Measurements from ENCODE around the gene ASIC4.
A peak's percentile ranks its signal among the peaks of the same experiment; 100 is the strongest.

The ASIC4 gene

GRCh38 chr2:219545295-219545942 lies 31.1 kb downstream of the ASIC4 start:
- H3K18ac ChIP-seq (ENCODE audit: low read length): no peak overlapping the region
- WGBS, 2 donors (ENCODE audit: extremely low coverage in 2 of 2, insufficient read length in 2 of 2, insufficient replicate concordance in 1 of 2): no CpG with 5 or more reads among the region's 3 CpGs
- H4K91ac ChIP-seq (ENCODE audit: low read depth, low read length, poor library complexity): no peak overlapping the region
- no peak overlapping the region for H3K14ac ChIP-seq (ENCODE audit: low read length)
- H2BK15ac ChIP-seq (ENCODE audit: low read length): no peak overlapping the region
- H3K27me3 ChIP-seq (ENCODE audit: control insufficient read depth in 3 of 3, insufficient read depth in 3 of 3, low read depth in 1 of 3, low read length in 3 of 3): peaks cover 0 to 16% (median 0%) of the 10 kb centered on the region in 3 experiments
- H3K9ac ChIP-seq (ENCODE audit: low read depth, low read length, poor library complexity): no peak overlapping the region
- peaks cover 8 to 13% of the 10 kb centered on the region in 2 donors for H3K4me1 ChIP-seq (ENCODE audit: control insufficient read depth in 2 of 2, insufficient read depth in 1 of 2, low read depth in 1 of 2, low read length in 2 of 2)
- H3K4me3 ChIP-seq (ENCODE audit: low read length in 2 of 2): peak overlapping the region in 1 of 2 donors; percentile 92
- peaks cover 4% of the 10 kb centered on the region for H3K79me1 ChIP-seq (ENCODE audit: low read depth, low read length)
- no peaks in the 10 kb centered on the region for H3K9me3 ChIP-seq (replicated peaks in 1 of 2; ENCODE audit: control insufficient read depth in 2 of 2, insufficient read depth in 1 of 2, low read depth in 1 of 2, low read length in 2 of 2)
- no peak overlapping the region for H3K27ac ChIP-seq (replicated peaks; ENCODE audit: low read length)
- H2AFZ ChIP-seq (ENCODE audit: low read length): no peak overlapping the region
- no peak overlapping the region for H2AK5ac ChIP-seq (ENCODE audit: low read depth, low read length)
- peaks cover 8 to 34% of the 10 kb centered on the region in 2 donors for H3K36me3 ChIP-seq (replicated peaks in 1 of 2; ENCODE audit: control insufficient read depth in 2 of 2, insufficient read depth in 2 of 2, low read length in 2 of 2)
- no peak overlapping the region for H2BK12ac ChIP-seq (ENCODE audit: low read length)
- no peak overlapping the region for H2BK5ac ChIP-seq (ENCODE audit: low read length)
- no peak overlapping the region for H3K4ac ChIP-seq (ENCODE audit: low read length)
- no peak overlapping the region for H3K23ac ChIP-seq (ENCODE audit: low read depth, low read length, poor library complexity)
- H2BK120ac ChIP-seq (ENCODE audit: low read depth, low read length): no peak overlapping the region
- H3K4me2 ChIP-seq (ENCODE audit: insufficient read depth, low read length, poor library complexity, severe bottlenecking): no peak overlapping the region
- no peak overlapping the region for H4K8ac ChIP-seq (ENCODE audit: low read depth, low read length)
- DNase-seq (ENCODE audit: low spot score): no peak

- no peak overlapping the region for H4K8ac ChIP-seq (ENCODE audit: low read depth, low read length)
- WGBS, 2 donors (ENCODE audit: extremely low coverage in 2 of 2, insufficient read length in 2 of 2, insufficient replicate concordance in 1 of 2): no CpG with 5 or more reads among the region's 4 CpGs
- no peak overlapping the region for H4K91ac ChIP-seq (ENCODE audit: low read depth, low read length, poor library complexity)
- H2BK15ac ChIP-seq (ENCODE audit: low read length): no peak overlapping the region
- H2BK12ac ChIP-seq (ENCODE audit: low read length): no peak overlapping the region
- H2AFZ ChIP-seq (ENCODE audit: low read length): no peak overlapping the region
- peaks cover 2% of the 10 kb centered on the region for H3K79me1 ChIP-seq (ENCODE audit: low read depth, low read length)
- DNase-seq (ENCODE audit: low spot score): no peak
- no peak overlapping the region for H2BK5ac ChIP-seq (ENCODE audit: low read length)
- H3K9ac ChIP-seq (ENCODE audit: low read depth, low read length, poor library complexity): no peak overlapping the region
- peaks cover 0 to 19% (median 0%) of the 10 kb centered on the region in 3 experiments for H3K27me3 ChIP-seq (ENCODE audit: control insufficient read depth in 3 of 3, insufficient read depth in 3 of 3, low read depth in 1 of 3, low read length in 3 of 3)
- H3K23ac ChIP-seq (ENCODE audit: low read depth, low read length, poor library complexity): no peak overlapping the region
- no peak overlapping the region for H3K27ac ChIP-seq (replicated peaks; ENCODE audit: low read length)
- H3K4me3 ChIP-seq (ENCODE audit: low read length in 2 of 2): no peak overlapping the region
- H3K4ac ChIP-seq (ENCODE audit: low read length): no peak overlapping the region
- no peak overlapping the region for H2BK120ac ChIP-seq (ENCODE audit: low read depth, low read length)
- H3K14ac ChIP-seq (ENCODE audit: low read length): no peak overlapping the region
- peaks cover 5 to 28% of the 10 kb centered on the region in 2 donors for H3K36me3 ChIP-seq (replicated peaks in 1 of 2; ENCODE audit: control insufficient read depth in 2 of 2, insufficient read depth in 2 of 2, low read length in 2 of 2)
- no peak overlapping the region for H3K18ac ChIP-seq (ENCODE audit: low read length)
- H3K4me2 ChIP-seq (ENCODE audit: insufficient read depth, low read length, poor library complexity, severe bottlenecking): no peak overlapping the region
- H2AK5ac ChIP-seq (ENCODE audit: low read depth, low read length): no peak overlapping the region
- no peaks in the 10 kb centered on the region for H3K9me3 ChIP-seq (replicated peaks in 1 of 2; ENCODE audit: control insufficient read depth in 2 of 2, insufficient read depth in 1 of 2, low read depth in 1 of 2, low read length in 2 of 2)
- H3K4me1 ChIP-seq (ENCODE audit: control insufficient read depth in 2 of 2, insufficient read depth in 1 of 2, low read depth in 1 of 2, low read length in 2 of 2): peaks cover 8 to 13% of the 10 kb centered on the region in 2 donors
These were observed 31.7 kb downstream of the ASIC4 start for GRCh38 chr2:219545943-219546352.

- no peak for DNase-seq (ENCODE audit: low spot score)
- no peaks in the 10 kb centered on the region for H3K9me3 ChIP-seq (replicated peaks in 1 of 2; ENCODE audit: control insufficient read depth in 2 of 2, insufficient read depth in 1 of 2, low read depth in 1 of 2, low read length in 2 of 2)
- no peak overlapping the region for H3K27ac ChIP-seq (replicated peaks; ENCODE audit: low read length)
These were observed 33.3 kb downstream of the ASIC4 start for GRCh38 chr2:219547621-219548020.

GRCh38 chr2:219548990-219549389 lies 34.7 kb downstream of the ASIC4 start:
- Histone ChIP-seq H2BK15ac (ENCODE audit: low read length) (no peak overlapping the region), H4K8ac (ENCODE audit: low read depth, low read length) (no peak overlapping the region), H3K36me3 (replicated peaks in 1 of 2; ENCODE audit: control insufficient read depth in 2 of 2, insufficient read depth in 2 of 2, low read length in 2 of 2) (peaks cover under 1 to 23% of the 10 kb centered on the region in 2 donors), H3K14ac (ENCODE audit: low read length) (no peak overlapping the region), H2BK120ac (ENCODE audit: low read depth, low read length) (no peak overlapping the region), H3K4ac (ENCODE audit: low read length) (no peak overlapping the region), H3K4me1 (ENCODE audit: control insufficient read depth in 2 of 2, insufficient read depth in 1 of 2, low read depth in 1 of 2, low read length in 2 of 2) (peaks cover 13 to 15% of the 10 kb centered on the region in 2 donors), H4K91ac (ENCODE audit: low read depth, low read length, poor library complexity) (no peak overlapping the region), H3K79me1 (ENCODE audit: low read depth, low read length) (peaks cover 8% of the 10 kb centered on the region), H3K9ac (ENCODE audit: low read depth, low read length, poor library complexity) (no peak overlapping the region), H3K23ac (ENCODE audit: low read depth, low read length, poor library complexity) (no peak overlapping the region), H2BK12ac (ENCODE audit: low read length) (no peak overlapping the region), H3K18ac (ENCODE audit: low read length) (no peak overlapping the region), H2AFZ (ENCODE audit: low read length) (no peak overlapping the region), H2BK5ac (ENCODE audit: low read length) (no peak overlapping the region), H3K9me3 (replicated peaks in 1 of 2; ENCODE audit: control insufficient read depth in 2 of 2, insufficient read depth in 1 of 2, low read depth in 1 of 2, low read length in 2 of 2) (peaks cover 0 to 3% of the 10 kb centered on the region in 2 donors), H3K4me2 (ENCODE audit: insufficient read depth, low read length, poor library complexity, severe bottlenecking) (no peak overlapping the region), H3K27ac (replicated peaks; ENCODE audit: low read length) (no peak overlapping the region), H2AK5ac (ENCODE audit: low read depth, low read length) (no peak overlapping the region), H3K4me3 (ENCODE audit: low read length in 2 of 2) (no peak overlapping the region), H3K27me3 (ENCODE audit: control insufficient read depth in 3 of 3, insufficient read depth in 3 of 3, low read depth in 1 of 3, low read length in 3 of 3) (peaks cover 0 to 29% (median 0%) of the 10 kb centered on the region in 3 experiments)
- DNase-seq (ENCODE audit: low spot score): no peak
- WGBS, 2 donors (ENCODE audit: extremely low coverage in 2 of 2, insufficient read length in 2 of 2, insufficient replicate concordance in 1 of 2): no CpG with 5 or more reads among the region's 18 CpGs

More at GRCh38 chr2:219547621-219548020, 33.3 kb downstream of the ASIC4 start:
- Histone ChIP-seq H3K4me2 (ENCODE audit: insufficient read depth, low read length, poor library complexity, severe bottlenecking) (no peak overlapping the region), H3K4me1 (ENCODE audit: control insufficient read depth in 2 of 2, insufficient read depth in 1 of 2, low read depth in 1 of 2, low read length in 2 of 2) (peaks cover 9 to 14% of the 10 kb centered on the region in 2 donors), H3K79me1 (ENCODE audit: low read depth, low read length) (peaks cover 2% of the 10 kb centered on the region), H2BK15ac (ENCODE audit: low read length) (no peak overlapping the region), H2AK5ac (ENCODE audit: low read depth, low read length) (peak overlapping the region; percentile 28), H2AFZ (ENCODE audit: low read length) (no peak overlapping the region), H3K14ac (ENCODE audit: low read length) (no peak overlapping the region), H3K9ac (ENCODE audit: low read depth, low read length, poor library complexity) (no peak overlapping the region), H3K27me3 (ENCODE audit: control insufficient read depth in 3 of 3, insufficient read depth in 3 of 3, low read depth in 1 of 3, low read length in 3 of 3) (peaks cover 0 to 21% (median 0%) of the 10 kb centered on the region in 3 experiments), H3K36me3 (replicated peaks in 1 of 2; ENCODE audit: control insufficient read depth in 2 of 2, insufficient read depth in 2 of 2, low read length in 2 of 2) (peaks cover 0 to 23% of the 10 kb centered on the region in 2 donors), H2BK12ac (ENCODE audit: low read length) (no peak overlapping the region), H4K8ac (ENCODE audit: low read depth, low read length) (no peak overlapping the region), H3K4me3 (ENCODE audit: low read length in 2 of 2) (no peak overlapping the region), H3K18ac (ENCODE audit: low read length) (no peak overlapping the region), H3K23ac (ENCODE audit: low read depth, low read length, poor library complexity) (peak overlapping the region; percentile 65), H2BK5ac (ENCODE audit: low read length) (peak overlapping the region; percentile 39), H2BK120ac (ENCODE audit: low read depth, low read length) (no peak overlapping the region), H3K4ac (ENCODE audit: low read length) (no peak overlapping the region), H4K91ac (ENCODE audit: low read depth, low read length, poor library complexity) (no peak overlapping the region)
- no CpG with 5 or more reads among the region's 26 CpGs for WGBS, 2 donors (ENCODE audit: extremely low coverage in 2 of 2, insufficient read length in 2 of 2, insufficient replicate concordance in 1 of 2)
